PC-3 (cell line): ENCODE data around the gene FNDC10. TPM values are rescaled to one million over a fixed set of nuclear protein-coding genes. Genes with fewer than 3 reads are reported as not detected.

Experiments
- ATAC-seq: fragments of 200-7000 bp; cut with Tn5 transposase; 2 replicates; pipeline ENCODE4 v1.9.1; 2020; ENCODE audit warnings: mild to moderate bottlenecking, moderate library complexity
- BruUV-seq: library from RNA; stranded (reverse); fragments of 400-500 nt; replicated peaks from 2 replicates; lab custom pipeline; 2021; lab: Mats Ljungman, UMichigan
- CTCF ChIA-PET: fragments of 300-600 bp; sonication (Branson Sonifier 250); formaldehyde crosslinking; loops from one replicate; lab custom pipeline; 2022; ENCODE audit warnings: antibody characterized with exemption; lab: Charles Lee
- POLR2A ChIA-PET: fragments of 300-600 bp; sonication (Branson Sonifier 250); formaldehyde crosslinking; loops from one replicate; lab custom pipeline; 2022; ENCODE audit warnings: antibody characterized with exemption; ENCODE audit not compliant: unreplicated experiment; lab: Charles Lee
- DNase-seq: peaks from one replicate; pipeline ENCODE4 v3.0.0-alpha.2; 2015
- H2AFZ ChIP-seq: fragments of 300-600 bp; sonication (generic); 2 replicates; pipeline ENCODE4 v1.6.0; 2016; ENCODE audit warnings: antibody characterized with exemption, low read length
- H3F3A ChIP-seq: fragments of 300-600 bp; sonication (generic); one replicate; pipeline ENCODE4 v1.6.0; 2017; ENCODE audit warnings: antibody characterized with exemption, low read length, control low read depth, mild to moderate bottlenecking; ENCODE audit not compliant: unreplicated experiment
- H3K27ac ChIP-seq: fragments of 300-600 bp; sonication (generic); 2 replicates; pipeline ENCODE4 v1.5.1; 2016; ENCODE audit warnings: mild to moderate bottlenecking, low read length
- H3K27me3 ChIP-seq: fragments of 300-600 bp; sonication (generic); 2 replicates; pipeline ENCODE4 v1.6.1; 2016; ENCODE audit warnings: low read length, mixed read lengths
- H3K36me3 ChIP-seq: fragments of 300-600 bp; sonication (generic); 2 replicates; pipeline ENCODE4 v1.6.1; 2016; ENCODE audit warnings: low read depth, mixed run types, low read length, mixed read lengths
- H3K4me1 ChIP-seq: fragments of 300-600 bp; sonication (generic); 2 replicates; pipeline ENCODE4 v1.5.1; 2016; ENCODE audit warnings: low read length; ENCODE audit not compliant: insufficient read depth
- H3K4me2 ChIP-seq: fragments of 300-600 bp; sonication (generic); 2 replicates; pipeline ENCODE4 v1.6.0; 2016; ENCODE audit warnings: low read length
- H3K4me3 ChIP-seq: fragments of 300-600 bp; sonication (generic); 2 replicates; pipeline ENCODE4 v1.5.1; 2016; ENCODE audit warnings: mild to moderate bottlenecking, low read length, mixed read lengths
- H3K79me2 ChIP-seq: fragments of 300-600 bp; sonication (generic); 2 replicates; pipeline ENCODE4 v1.6.1; 2017; ENCODE audit warnings: low read length, mixed read lengths
- H3K9ac ChIP-seq: fragments of 300-600 bp; sonication (generic); 2 replicates; pipeline ENCODE4 v1.6.0; 2016; ENCODE audit warnings: mild to moderate bottlenecking, low read length
- H3K9me2 ChIP-seq: fragments of 300-600 bp; sonication (generic); replicated peaks from 2 replicates; pipeline ENCODE4 v1.6.1; 2016; ENCODE audit warnings: mixed run types, low read length, mixed read lengths
- H3K9me3 ChIP-seq: fragments of 300-600 bp; sonication (generic); 2 replicates; pipeline ENCODE4 v1.6.1; 2016; ENCODE audit warnings: low read length, mixed read lengths
- H4K20me1 ChIP-seq: fragments of 300-600 bp; sonication (generic); 2 replicates; pipeline ENCODE4 v1.6.1; 2016; ENCODE audit warnings: low read length, mixed read lengths
- EZH2 ChIP-seq: fragments of 300-600 bp; sonication (generic); IDR thresholded peaks from one replicate; pipeline ENCODE4 v1.6.1; 2017; ENCODE audit warnings: antibody characterized with exemption, mild to moderate bottlenecking, low read length; ENCODE audit not compliant: unreplicated experiment
- EZH2phosphoT487 ChIP-seq: fragments of 300-600 bp; sonication (generic); IDR thresholded peaks from 2 replicates; pipeline ENCODE4 v1.6.1; 2018; ENCODE audit warnings: mild to moderate bottlenecking, antibody characterized with exemption, low read length, borderline replicate concordance
- intact Hi-C: fragments of 100-400 bp; cut with micrococcal nuclease; formaldehyde crosslinking; loops from 2 replicates; pipeline ENCODE4 v1.9.0; 2023
- total RNA-seq: library from RNA; depleted of rRNA; stranded (reverse); fragments of >200 nt; gene quantifications from 2 replicates; pipeline ENCODE4 v1.2.3, GENCODE V29; 2014
- TF ChIP-seq, protein P1 (sequence below): fragments of 300-600 bp; sonication (generic); conservative IDR thresholded peaks from 2 replicates; pipeline ENCODE4 v1.5.1; 2017; ENCODE audit warnings: antibody characterized with exemption, low read depth, mild to moderate bottlenecking, low read length

Gene FNDC10
- total RNA-seq, 1 experiment from 2014 or later = 8.8 TPM

DNA sequence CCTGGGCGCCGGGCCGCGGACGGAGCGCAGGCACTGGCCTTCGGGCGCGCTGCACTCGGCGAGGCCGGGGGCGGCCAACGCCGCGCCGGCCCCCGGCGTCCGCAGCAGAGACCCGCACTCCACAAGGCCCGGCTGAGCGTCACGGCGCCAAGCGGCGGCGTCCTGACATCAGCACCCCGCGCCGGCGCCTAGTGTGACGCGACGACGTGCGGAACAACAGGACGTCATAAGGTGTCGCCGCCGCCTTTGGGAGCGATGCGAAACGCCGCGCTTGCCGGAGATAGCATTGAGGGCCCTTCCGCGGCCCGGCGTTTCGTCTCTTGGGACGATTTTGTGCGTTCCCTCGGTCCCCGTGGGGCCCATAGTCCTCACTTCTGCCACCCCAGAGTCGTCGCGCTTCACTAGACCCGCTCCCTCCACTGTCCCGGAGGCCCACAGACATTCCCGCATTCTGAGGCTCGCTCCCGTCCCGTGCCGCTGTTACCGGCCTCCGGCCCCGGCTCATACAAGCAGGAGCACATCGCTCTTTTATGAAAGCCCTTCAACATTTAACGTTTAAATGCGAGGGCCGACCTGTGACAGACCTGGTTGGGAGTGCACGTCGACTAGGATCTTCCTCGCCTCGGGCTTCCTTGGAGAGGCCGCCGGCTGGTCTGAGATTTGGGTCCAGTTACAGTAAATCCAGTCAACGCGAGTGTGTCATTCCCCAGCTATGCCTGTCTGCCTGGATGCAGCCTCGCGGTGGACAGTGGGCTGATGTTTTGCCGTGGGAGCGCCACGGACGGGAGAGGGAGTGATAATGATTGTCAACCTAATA lies 25.0 kb downstream of the FNDC10 start, which contains the start of gene SSU72:
TSS of gene SSU72 (minus strand) at position 143 of the 817 bp plus-strand sequence. CDS start 306 bp downstream, outside the sequence.
- BruUV-seq = TSS peak; percentile 95

DNA sequence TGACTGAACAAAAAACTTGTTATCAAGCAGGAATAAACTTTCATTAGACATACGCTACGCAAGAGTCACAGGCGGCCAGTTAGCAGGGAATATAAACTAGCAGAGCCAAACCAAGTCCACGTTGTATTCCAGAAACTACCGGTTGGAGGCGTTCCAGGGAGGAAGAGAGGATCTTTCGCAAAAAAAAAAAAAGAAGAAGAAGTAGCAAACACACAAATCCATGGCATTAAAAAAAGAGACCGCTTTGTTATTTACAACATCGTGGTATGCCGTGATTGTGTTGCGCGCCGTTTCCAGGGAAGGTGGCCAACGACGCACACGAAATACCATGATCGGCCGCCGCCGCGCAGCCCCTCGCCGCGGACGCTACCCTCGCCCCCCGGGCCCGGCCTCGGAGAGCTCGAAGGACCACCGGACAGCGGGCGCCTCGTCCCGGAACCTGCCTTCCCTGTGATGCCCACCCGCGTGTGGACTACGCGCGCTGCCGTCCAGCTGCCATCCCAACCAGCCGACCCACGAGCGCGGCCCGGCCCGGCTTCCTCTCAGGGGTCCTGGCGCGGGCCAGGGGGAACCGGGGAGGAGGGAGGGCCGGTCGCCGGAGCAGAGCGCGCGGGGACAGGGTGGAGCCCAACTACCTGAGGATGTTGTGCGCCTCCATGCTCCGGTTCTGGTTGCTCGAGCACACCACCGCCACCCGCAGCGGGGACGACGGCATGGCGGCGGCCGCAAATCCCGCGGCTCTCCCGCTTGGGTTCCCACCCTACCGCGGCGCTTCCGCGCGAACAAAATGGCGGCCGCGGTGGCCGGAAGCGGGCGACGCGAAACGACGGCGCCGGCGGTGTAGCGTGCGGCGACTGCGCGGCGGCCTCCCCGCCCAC lies 25.9 kb downstream of the FNDC10 start:
- ChIA-PET CTCF (no interaction called here), POLR2A (interaction anchor here (0.6 kb wide), 1 partner anchor 586 kb away, joined by 3 read pairs; no protein-coding TSS in a partner anchor)
- Histone ChIP-seq H2AFZ (peak overlapping the region; percentile 66), H3K27ac (peak overlapping the region; percentile 83), H3K79me2 (peaks cover 60% of the 10 kb centered on the region), H4K20me1 (peaks cover 17% of the 10 kb centered on the region), H3K27me3 (no peaks in the 10 kb centered on the region), H3K9me2 (no peaks in the 10 kb centered on the region), H3K9me3 (no peaks in the 10 kb centered on the region), H3K4me2 (peak overlapping the region; percentile 83), H3K4me3 (peak overlapping the region; percentile 94), H3K9ac (peak overlapping the region; percentile 100), H3K36me3 (peaks cover 24% of the 10 kb centered on the region; the same call in 1 of the 2 replicates), H3K4me1 (peaks cover 17% of the 10 kb centered on the region), H3F3A (no peaks in the 10 kb centered on the region)
- TF ChIP-seq EZH2 (no peak), EZH2phosphoT487 (no peak)
- TF ChIP-seq, protein P1, sequence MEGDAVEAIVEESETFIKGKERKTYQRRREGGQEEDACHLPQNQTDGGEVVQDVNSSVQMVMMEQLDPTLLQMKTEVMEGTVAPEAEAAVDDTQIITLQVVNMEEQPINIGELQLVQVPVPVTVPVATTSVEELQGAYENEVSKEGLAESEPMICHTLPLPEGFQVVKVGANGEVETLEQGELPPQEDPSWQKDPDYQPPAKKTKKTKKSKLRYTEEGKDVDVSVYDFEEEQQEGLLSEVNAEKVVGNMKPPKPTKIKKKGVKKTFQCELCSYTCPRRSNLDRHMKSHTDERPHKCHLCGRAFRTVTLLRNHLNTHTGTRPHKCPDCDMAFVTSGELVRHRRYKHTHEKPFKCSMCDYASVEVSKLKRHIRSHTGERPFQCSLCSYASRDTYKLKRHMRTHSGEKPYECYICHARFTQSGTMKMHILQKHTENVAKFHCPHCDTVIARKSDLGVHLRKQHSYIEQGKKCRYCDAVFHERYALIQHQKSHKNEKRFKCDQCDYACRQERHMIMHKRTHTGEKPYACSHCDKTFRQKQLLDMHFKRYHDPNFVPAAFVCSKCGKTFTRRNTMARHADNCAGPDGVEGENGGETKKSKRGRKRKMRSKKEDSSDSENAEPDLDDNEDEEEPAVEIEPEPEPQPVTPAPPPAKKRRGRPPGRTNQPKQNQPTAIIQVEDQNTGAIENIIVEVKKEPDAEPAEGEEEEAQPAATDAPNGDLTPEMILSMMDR = peak; percentile 53
- intact Hi-C loops = no loop called here
- peak; percentile 63 for DNase-seq
- BruUV-seq = no TSS peak
- ATAC-seq = peak; percentile 70

More for the DNA sequence above, 25.0 kb downstream of the FNDC10 start, which contains the start of gene SSU72:
- Histone ChIP-seq H3K9me2 (no peaks in the 10 kb centered on the region), H3F3A (no peaks in the 10 kb centered on the region), H3K27ac (peak within 1 kb of the TSS; percentile 83), H3K4me3 (peak within 1 kb of the TSS; percentile 94), H3K4me2 (peak within 1 kb of the TSS; percentile 96), H3K79me2 (peaks cover 52% of the 10 kb centered on the region), H4K20me1 (peaks cover 9% of the 10 kb centered on the region), H3K9me3 (no peaks in the 10 kb centered on the region), H3K4me1 (peaks cover 17% of the 10 kb centered on the region), H3K27me3 (no peaks in the 10 kb centered on the region), H2AFZ (peak within 1 kb of the TSS; percentile 88), H3K9ac (peak within 1 kb of the TSS; percentile 100), H3K36me3 (peaks cover 16% of the 10 kb centered on the region; the same call in 1 of the 2 replicates)
- peak; percentile 78 for ATAC-seq
- intact Hi-C loops = no loop called here
- CTCF ChIA-PET = no interaction called here
- DNase-seq = peak; percentile 98
- POLR2A ChIA-PET = interaction anchor here (0.7 kb wide), 1 partner anchor 459 kb away, joined by 4 read pairs; the partner anchor contains the start of gene C1orf159
- no peak for TF ChIP-seq EZH2phosphoT487
- TF ChIP-seq, protein P1 = no peak
- TF ChIP-seq EZH2 = no peak
